Measurements from ENCODE around the gene MAPKAP1. TPM values are rescaled to one million over a fixed set of nuclear protein-coding genes. Genes with fewer than 3 reads are reported as not detected.
A peak's percentile ranks its signal among the peaks of the same experiment; 100 is the strongest.

The MAPKAP1 gene
- polyA plus RNA-seq, 1 donor (not counting 4 experiments of a cell fraction or from before 2014, with no cell fraction given), result 129 TPM

DNA sequence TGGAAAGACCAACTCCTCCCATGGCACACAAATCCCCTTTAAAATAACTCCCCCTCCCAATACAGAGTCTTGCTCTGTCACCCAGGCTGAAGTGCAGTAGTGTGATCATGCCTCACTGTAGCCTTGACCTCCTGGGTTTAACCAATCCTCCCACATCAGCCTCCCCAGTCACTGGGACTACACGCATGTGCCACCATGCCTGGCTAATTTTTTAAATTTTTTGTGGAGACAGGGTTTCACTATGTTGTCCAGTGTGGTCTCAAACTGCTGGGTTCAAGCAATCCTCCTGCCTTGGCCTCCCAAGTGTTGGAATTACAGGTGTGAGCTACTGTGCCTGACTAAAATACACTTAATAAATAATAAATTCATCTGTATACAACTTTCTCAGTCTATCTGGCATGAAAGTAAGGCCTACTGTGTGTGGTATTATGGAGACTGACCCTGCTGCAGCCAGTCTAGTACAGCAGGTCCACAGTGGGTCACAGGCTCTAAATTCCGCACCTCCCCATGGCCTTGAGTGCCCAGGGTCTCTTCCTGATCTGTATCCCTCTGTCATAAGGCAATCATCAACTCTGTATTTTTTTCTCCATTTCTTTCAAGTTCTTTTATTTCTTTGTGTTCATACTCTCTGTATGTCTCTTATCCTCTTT, 169.4 kb downstream of the MAPKAP1 start:
- dilution Hi-C loops (cut with MboI; ENCODE audit: extremely low pct_ligation_motif_present, low sequenced_read_pairs), result no loop called here
- TF ChIP-seq EZH2 (IDR thresholded peaks at IDR 0.05; ENCODE audit: low read length), result no peak
- TF ChIP-seq, protein P1, sequence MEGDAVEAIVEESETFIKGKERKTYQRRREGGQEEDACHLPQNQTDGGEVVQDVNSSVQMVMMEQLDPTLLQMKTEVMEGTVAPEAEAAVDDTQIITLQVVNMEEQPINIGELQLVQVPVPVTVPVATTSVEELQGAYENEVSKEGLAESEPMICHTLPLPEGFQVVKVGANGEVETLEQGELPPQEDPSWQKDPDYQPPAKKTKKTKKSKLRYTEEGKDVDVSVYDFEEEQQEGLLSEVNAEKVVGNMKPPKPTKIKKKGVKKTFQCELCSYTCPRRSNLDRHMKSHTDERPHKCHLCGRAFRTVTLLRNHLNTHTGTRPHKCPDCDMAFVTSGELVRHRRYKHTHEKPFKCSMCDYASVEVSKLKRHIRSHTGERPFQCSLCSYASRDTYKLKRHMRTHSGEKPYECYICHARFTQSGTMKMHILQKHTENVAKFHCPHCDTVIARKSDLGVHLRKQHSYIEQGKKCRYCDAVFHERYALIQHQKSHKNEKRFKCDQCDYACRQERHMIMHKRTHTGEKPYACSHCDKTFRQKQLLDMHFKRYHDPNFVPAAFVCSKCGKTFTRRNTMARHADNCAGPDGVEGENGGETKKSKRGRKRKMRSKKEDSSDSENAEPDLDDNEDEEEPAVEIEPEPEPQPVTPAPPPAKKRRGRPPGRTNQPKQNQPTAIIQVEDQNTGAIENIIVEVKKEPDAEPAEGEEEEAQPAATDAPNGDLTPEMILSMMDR (optimal IDR thresholded peaks at IDR 0.05 in 1 of 3, IDR thresholded peaks at IDR 0.05 in 1 of 3, conservative IDR thresholded peaks at IDR 0.05 in 1 of 3; ENCODE audit: extremely low read depth in 1 of 3, insufficient read depth in 2 of 3, low read length in 3 of 3), result no peak
- Histone ChIP-seq H3K27ac (ENCODE audit: control insufficient read depth, insufficient read depth, low read length) (peak overlapping the region; percentile 66), H3K9me3 (ENCODE audit: control insufficient read depth, low read depth, low read length) (no peaks in the 10 kb centered on the region), H3K27me3 (ENCODE audit: control insufficient read depth, extremely low read depth, insufficient read depth, low read length) (no peaks in the 10 kb centered on the region), H3K9me1 (ENCODE audit: control insufficient read depth, extremely low read depth, insufficient read depth, low read length) (no peaks in the 10 kb centered on the region), H3K9ac (ENCODE audit: control insufficient read depth, extremely low read depth, insufficient read depth, low read length) (peak overlapping the region; percentile 36), H3K4me2 (ENCODE audit: control insufficient read depth, extremely low read depth, insufficient read depth, low read depth, low read length) (peak overlapping the region; percentile 74), H3K4me1 (ENCODE audit: control insufficient read depth, extremely low read depth, insufficient read depth, low read length) (peaks cover 42% of the 10 kb centered on the region), H3K36me3 (ENCODE audit: control insufficient read depth in 2 of 2, extremely low read depth in 1 of 2, insufficient read depth in 2 of 2, low read length in 2 of 2) (peaks cover 0 to 6% of the 10 kb centered on the region in 2 experiments), H2AFZ (ENCODE audit: control insufficient read depth, low read length) (no peak overlapping the region), H3K79me2 (ENCODE audit: control insufficient read depth, insufficient read depth, low read length) (peaks cover 7% of the 10 kb centered on the region), H4K20me1 (ENCODE audit: control insufficient read depth, extremely low read depth, insufficient read depth, low read length) (no peaks in the 10 kb centered on the region), H3K4me3 (ENCODE audit: control insufficient read depth in 2 of 3, extremely low read depth in 1 of 3, insufficient read depth in 2 of 3, low read depth in 1 of 3, low read length in 3 of 3) (peak overlapping the region in 1 of 3 experiments; percentile 47)
- DNase-seq (ENCODE audit: low read depth, low spot score), result no peak
- no peak for FAIRE-seq

DNA sequence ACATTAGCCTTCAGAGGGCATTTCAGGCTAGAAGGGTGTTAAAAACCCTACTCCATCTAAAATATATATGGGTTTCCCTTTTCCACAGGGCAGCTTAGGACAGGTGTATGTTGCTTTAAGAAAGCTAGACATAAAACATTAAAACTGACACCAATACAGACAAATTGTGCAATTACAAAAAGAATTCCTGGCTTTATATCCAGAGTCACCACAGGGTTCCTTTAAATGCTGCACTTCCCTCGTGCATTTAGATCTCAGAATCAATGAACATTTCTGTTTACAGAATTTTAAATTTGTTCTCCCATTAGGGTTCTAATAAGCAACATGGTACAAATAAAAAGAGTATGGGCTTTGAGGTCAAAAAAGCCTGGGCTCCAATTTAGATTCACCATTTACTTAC, 170.2 kb downstream of the MAPKAP1 start:
- DNase-seq (ENCODE audit: low read depth, low spot score) (no peak), FAIRE-seq (no peak)
- H3K79me2 ChIP-seq (ENCODE audit: control insufficient read depth, insufficient read depth, low read length), result peaks cover 7% of the 10 kb centered on the region
- no peaks in the 10 kb centered on the region for H3K27me3 ChIP-seq (ENCODE audit: control insufficient read depth, extremely low read depth, insufficient read depth, low read length)
- no peak overlapping the region for H3K4me2 ChIP-seq (ENCODE audit: control insufficient read depth, extremely low read depth, insufficient read depth, low read depth, low read length)
- H3K9me1 ChIP-seq (ENCODE audit: control insufficient read depth, extremely low read depth, insufficient read depth, low read length), result no peaks in the 10 kb centered on the region
- peaks cover 42% of the 10 kb centered on the region for H3K4me1 ChIP-seq (ENCODE audit: control insufficient read depth, extremely low read depth, insufficient read depth, low read length)
- H4K20me1 ChIP-seq (ENCODE audit: control insufficient read depth, extremely low read depth, insufficient read depth, low read length), result no peaks in the 10 kb centered on the region
- dilution Hi-C loops (cut with MboI; ENCODE audit: extremely low pct_ligation_motif_present, low sequenced_read_pairs), result no loop called here
- H3K9ac ChIP-seq (ENCODE audit: control insufficient read depth, extremely low read depth, insufficient read depth, low read length), result no peak overlapping the region
- no peaks in the 10 kb centered on the region for H3K9me3 ChIP-seq (ENCODE audit: control insufficient read depth, low read depth, low read length)
- H3K27ac ChIP-seq (ENCODE audit: control insufficient read depth, insufficient read depth, low read length), result no peak overlapping the region
- H3K4me3 ChIP-seq (ENCODE audit: control insufficient read depth in 2 of 3, extremely low read depth in 1 of 3, insufficient read depth in 2 of 3, low read depth in 1 of 3, low read length in 3 of 3), result no peak overlapping the region
- H2AFZ ChIP-seq (ENCODE audit: control insufficient read depth, low read length), result no peak overlapping the region
- peaks cover 0 to 4% of the 10 kb centered on the region in 2 experiments for H3K36me3 ChIP-seq (ENCODE audit: control insufficient read depth in 2 of 2, extremely low read depth in 1 of 2, insufficient read depth in 2 of 2, low read length in 2 of 2)
- no peak for TF ChIP-seq EZH2 (IDR thresholded peaks at IDR 0.05; ENCODE audit: low read length)
- TF ChIP-seq, protein P1 (optimal IDR thresholded peaks at IDR 0.05 in 1 of 3, IDR thresholded peaks at IDR 0.05 in 1 of 3, conservative IDR thresholded peaks at IDR 0.05 in 1 of 3; ENCODE audit: extremely low read depth in 1 of 3, insufficient read depth in 2 of 3, low read length in 3 of 3), result no peak

All from keratinocyte (primary cell).